WTC11 (cell line): ENCODE measurements around the gene AGPAT4.

Source experiments
- CTCF ChIP-seq: fragments of 200-600 bp; IDR thresholded peaks from 2 replicates; pipeline ENCODE4 v1.8.0; 2022; ENCODE audit warnings: antibody characterized with exemption
- FOXK1 ChIP-seq: sonication (generic); formaldehyde crosslinking; IDR thresholded peaks from 2 replicates; pipeline ENCODE4 v1.8.0; 2022; ENCODE audit warnings: mild to moderate bottlenecking, moderate library complexity, missing genetic modification reagents
- NR2C2 ChIP-seq: sonication (generic); formaldehyde crosslinking; IDR thresholded peaks from 2 replicates; pipeline ENCODE4 v1.8.0; 2022; ENCODE audit warnings: mild to moderate bottlenecking, missing genetic modification reagents
- RELA ChIP-seq: sonication (generic); formaldehyde crosslinking; IDR thresholded peaks from 2 replicates; pipeline ENCODE4 v1.8.1; 2022; ENCODE audit warnings: missing genetic modification reagents, mild to moderate bottlenecking, borderline replicate concordance
- SMAD3 ChIP-seq: sonication (generic); formaldehyde crosslinking; IDR thresholded peaks from 2 replicates; pipeline ENCODE4 v1.8.0; 2022; ENCODE audit warnings: missing genetic modification reagents, mild to moderate bottlenecking, borderline replicate concordance
- TEAD4 ChIP-seq: sonication (generic); formaldehyde crosslinking; IDR thresholded peaks from 2 replicates; pipeline ENCODE4 v1.8.0; 2022; ENCODE audit warnings: mild to moderate bottlenecking, missing genetic modification reagents
- USF2 ChIP-seq: sonication (generic); formaldehyde crosslinking; IDR thresholded peaks from 2 replicates; pipeline ENCODE4 v1.8.1; 2023; ENCODE audit warnings: mild to moderate bottlenecking, missing genetic modification reagents, moderate library complexity
- TF ChIP-seq, protein P1 (sequence below): sonication (generic); formaldehyde crosslinking; conservative IDR thresholded peaks from 2 replicates; pipeline ENCODE4 v1.8.1; 2022; ENCODE audit warnings: mild to moderate bottlenecking, missing genetic modification reagents

DNA sequence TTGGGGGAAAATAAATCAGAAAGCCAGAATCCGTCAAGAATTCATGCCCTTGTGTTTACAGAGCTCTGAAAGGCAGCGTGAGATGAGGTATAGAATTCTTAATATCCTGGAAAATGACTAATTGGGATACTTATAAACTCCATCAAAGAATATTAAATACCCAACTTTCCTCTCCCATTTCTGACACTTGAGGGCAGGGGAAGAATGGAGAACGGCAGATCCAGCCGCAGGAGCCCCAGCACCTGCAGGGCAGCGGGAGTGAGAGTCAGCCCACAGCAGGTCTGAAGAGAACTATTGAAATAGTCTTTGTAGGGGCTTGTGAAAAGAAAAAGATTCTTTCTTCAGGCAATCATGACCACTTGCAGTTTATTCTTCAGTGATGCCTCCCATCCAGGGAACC is 107.2 kb downstream of the AGPAT4 start:
- no peak for TF ChIP-seq CTCF
- TF ChIP-seq FOXK1 (CRISPR knock-in tag), result no peak
- no peak for TF ChIP-seq RELA (CRISPR knock-in tag)
- TF ChIP-seq, protein P1, sequence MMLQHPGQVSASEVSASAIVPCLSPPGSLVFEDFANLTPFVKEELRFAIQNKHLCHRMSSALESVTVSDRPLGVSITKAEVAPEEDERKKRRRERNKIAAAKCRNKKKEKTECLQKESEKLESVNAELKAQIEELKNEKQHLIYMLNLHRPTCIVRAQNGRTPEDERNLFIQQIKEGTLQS (CRISPR knock-in tag), result no peak
- no peak for TF ChIP-seq NR2C2 (CRISPR knock-in tag)
- no peak for TF ChIP-seq SMAD3
- no peak for TF ChIP-seq USF2 (CRISPR knock-in tag)
- no peak for TF ChIP-seq TEAD4 (CRISPR knock-in tag)
